GM12878 (cell line): ENCODE data around the gene MAN2A2.

ENCODE experiments used
- EGR1 ChIP-seq, 2 experiments: IDR thresholded peaks; 1 replicate in 1 of 2; 2 replicates in 1 of 2; pipeline ENCODE4 v1.6.1; 2011 to 2012; ENCODE audit warnings: low read depth in 2 of 2, low read length in 2 of 2, borderline replicate concordance in 1 of 2, mild to moderate bottlenecking in 1 of 2, moderate library complexity in 1 of 2
- EZH2 ChIP-seq: IDR thresholded peaks from 2 replicates; pipeline ENCODE4 v1.6.1; 2012; ENCODE audit warnings: low read depth, mild to moderate bottlenecking, control low read depth, inconsistent platforms, low read length, borderline replicate concordance; ENCODE audit not compliant: control insufficient read depth
- NR2C1 ChIP-seq: fragments of 450-650 bp; IDR thresholded peaks from 2 replicates; pipeline ENCODE4 v1.6.1; 2017; ENCODE audit warnings: antibody characterized with exemption, mild to moderate bottlenecking, moderate library complexity
- NR2C2 ChIP-seq: IDR thresholded peaks from 2 replicates; pipeline ENCODE4 v1.6.1; 2011; ENCODE audit warnings: borderline replicate concordance, low read depth; ENCODE audit not compliant: control insufficient read depth, insufficient read length
- POLR2A ChIP-seq: IDR thresholded peaks from 2 replicates; pipeline ENCODE4 v1.6.1; 2011; ENCODE audit warnings: low read depth, mild to moderate bottlenecking, low read length
- POLR2AphosphoS5 ChIP-seq: IDR thresholded peaks from 2 replicates; pipeline ENCODE4 v1.6.1; 2011; ENCODE audit warnings: mild to moderate bottlenecking, low read length, inconsistent platforms
- RAD51 ChIP-seq: fragments of 450-650 bp; IDR thresholded peaks from 2 replicates; pipeline ENCODE4 v1.6.1; 2016; ENCODE audit warnings: moderate library complexity, mild to moderate bottlenecking, inconsistent platforms
- REST ChIP-seq: IDR thresholded peaks from 2 replicates; pipeline ENCODE4 v1.6.1; 2012; ENCODE audit warnings: mild to moderate bottlenecking, low read depth, low read length
- TARDBP ChIP-seq: IDR thresholded peaks from 2 replicates; pipeline ENCODE4 v1.6.1; 2016; ENCODE audit warnings: borderline replicate concordance
- TCF7 ChIP-seq: IDR thresholded peaks from 2 replicates; pipeline ENCODE4 v1.6.1; 2014; ENCODE audit warnings: antibody characterized with exemption, borderline replicate concordance
- YY1 ChIP-seq: IDR thresholded peaks from 2 replicates; pipeline ENCODE4 v1.6.1; 2011; ENCODE audit warnings: low read depth, mild to moderate bottlenecking, low read length
- ZBTB40 ChIP-seq: fragments of 450-650 bp; IDR thresholded peaks from 2 replicates; pipeline ENCODE4 v1.6.1; 2016; ENCODE audit warnings: mild to moderate bottlenecking, moderate library complexity, borderline replicate concordance
- ZNF274 ChIP-seq: IDR thresholded peaks from one replicate; pipeline ENCODE4 v1.8.0; 2011; ENCODE audit not compliant: insufficient read length, insufficient read depth
- TF ChIP-seq, protein P1 (sequence below), 3 experiments: IDR thresholded peaks in 2 of 3; conservative IDR thresholded peaks in 1 of 3; 2 replicates each; pipeline ENCODE4 v1.5.1; 2011; ENCODE audit warnings: low read depth in 3 of 3, low read length in 3 of 3, mild to moderate bottlenecking in 3 of 3, control low read depth in 2 of 3, moderate library complexity in 2 of 3, inconsistent platforms in 1 of 3, mixed read lengths in 1 of 3; ENCODE audit not compliant: control insufficient read depth in 2 of 3, insufficient read depth in 1 of 3; ENCODE audit errors: extremely low read depth in 1 of 3

- TF ChIP-seq YY1 = no peak
- no peak for TF ChIP-seq NR2C1
- TF ChIP-seq REST = no peak
- TF ChIP-seq, protein P1, sequence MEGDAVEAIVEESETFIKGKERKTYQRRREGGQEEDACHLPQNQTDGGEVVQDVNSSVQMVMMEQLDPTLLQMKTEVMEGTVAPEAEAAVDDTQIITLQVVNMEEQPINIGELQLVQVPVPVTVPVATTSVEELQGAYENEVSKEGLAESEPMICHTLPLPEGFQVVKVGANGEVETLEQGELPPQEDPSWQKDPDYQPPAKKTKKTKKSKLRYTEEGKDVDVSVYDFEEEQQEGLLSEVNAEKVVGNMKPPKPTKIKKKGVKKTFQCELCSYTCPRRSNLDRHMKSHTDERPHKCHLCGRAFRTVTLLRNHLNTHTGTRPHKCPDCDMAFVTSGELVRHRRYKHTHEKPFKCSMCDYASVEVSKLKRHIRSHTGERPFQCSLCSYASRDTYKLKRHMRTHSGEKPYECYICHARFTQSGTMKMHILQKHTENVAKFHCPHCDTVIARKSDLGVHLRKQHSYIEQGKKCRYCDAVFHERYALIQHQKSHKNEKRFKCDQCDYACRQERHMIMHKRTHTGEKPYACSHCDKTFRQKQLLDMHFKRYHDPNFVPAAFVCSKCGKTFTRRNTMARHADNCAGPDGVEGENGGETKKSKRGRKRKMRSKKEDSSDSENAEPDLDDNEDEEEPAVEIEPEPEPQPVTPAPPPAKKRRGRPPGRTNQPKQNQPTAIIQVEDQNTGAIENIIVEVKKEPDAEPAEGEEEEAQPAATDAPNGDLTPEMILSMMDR (IDR thresholded peaks at IDR 0.05 in 2 of 3, conservative IDR thresholded peaks at IDR 0.05 in 1 of 3; ENCODE audit: control insufficient read depth in 2 of 3, extremely low read depth in 1 of 3, insufficient read depth in 1 of 3, low read depth in 3 of 3, low read length in 3 of 3) = no peak
- no peak for TF ChIP-seq RAD51
- TF ChIP-seq ZBTB40 = no peak
- TF ChIP-seq TARDBP = no peak
- no peak for TF ChIP-seq TCF7
- no peak for TF ChIP-seq ZNF274
- TF ChIP-seq NR2C2 = no peak
- TF ChIP-seq POLR2A = no peak
- no peak for TF ChIP-seq EZH2
- TF ChIP-seq EGR1 (IDR thresholded peaks at IDR 0.05; ENCODE audit: borderline replicate concordance in 1 of 2, low read depth in 2 of 2, low read length in 2 of 2) = no peak
- TF ChIP-seq POLR2AphosphoS5 = no peak
Measured at GRCh38 chr15:90910441-90911301, 7.6 kb downstream of the MAN2A2 start.
